HFF-Myc (cell line): Measurements from ENCODE around the gene TMC7.

ENCODE experiments used
- DNase-seq: peaks from one replicate; pipeline ENCODE4 v3.0.0-alpha.2; 2011; ENCODE audit warnings: low read depth; ENCODE audit errors: extremely low read depth
- H3K4me3 ChIP-seq: replicated peaks from 2 replicates; pipeline ENCODE4 v1.5.1; 2011; ENCODE audit warnings: low read depth, mild to moderate bottlenecking, control low read depth, low read length
- TF ChIP-seq, protein P1 (sequence below): IDR thresholded peaks from 2 replicates; pipeline ENCODE4 v1.5.1; 2012; ENCODE audit warnings: mild to moderate bottlenecking, low read depth, low read length, control low read depth; ENCODE audit errors: missing control alignments

The TMC7 gene

DNA sequence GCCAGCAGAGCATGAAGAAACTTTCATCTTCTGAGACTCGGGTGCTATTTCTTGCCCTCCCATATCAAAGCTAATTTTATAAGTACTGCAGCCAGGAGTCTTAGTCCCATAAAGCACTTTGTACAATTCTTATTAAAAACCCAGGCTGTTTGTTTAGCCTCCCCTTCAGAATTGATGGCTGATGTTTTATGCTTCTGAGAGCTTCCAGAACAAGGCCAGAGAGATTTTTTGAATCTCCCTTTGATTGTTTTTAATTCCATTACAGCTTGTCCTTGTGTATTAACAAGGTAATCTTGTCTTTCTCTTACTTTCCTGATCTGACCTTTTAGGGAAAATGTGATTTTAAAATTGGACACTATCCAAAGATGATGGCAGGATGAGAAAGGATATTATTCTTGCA, 99.9 kb downstream of the TMC7 start:
- H3K4me3 ChIP-seq: no peak overlapping the region
- TF ChIP-seq, protein P1, sequence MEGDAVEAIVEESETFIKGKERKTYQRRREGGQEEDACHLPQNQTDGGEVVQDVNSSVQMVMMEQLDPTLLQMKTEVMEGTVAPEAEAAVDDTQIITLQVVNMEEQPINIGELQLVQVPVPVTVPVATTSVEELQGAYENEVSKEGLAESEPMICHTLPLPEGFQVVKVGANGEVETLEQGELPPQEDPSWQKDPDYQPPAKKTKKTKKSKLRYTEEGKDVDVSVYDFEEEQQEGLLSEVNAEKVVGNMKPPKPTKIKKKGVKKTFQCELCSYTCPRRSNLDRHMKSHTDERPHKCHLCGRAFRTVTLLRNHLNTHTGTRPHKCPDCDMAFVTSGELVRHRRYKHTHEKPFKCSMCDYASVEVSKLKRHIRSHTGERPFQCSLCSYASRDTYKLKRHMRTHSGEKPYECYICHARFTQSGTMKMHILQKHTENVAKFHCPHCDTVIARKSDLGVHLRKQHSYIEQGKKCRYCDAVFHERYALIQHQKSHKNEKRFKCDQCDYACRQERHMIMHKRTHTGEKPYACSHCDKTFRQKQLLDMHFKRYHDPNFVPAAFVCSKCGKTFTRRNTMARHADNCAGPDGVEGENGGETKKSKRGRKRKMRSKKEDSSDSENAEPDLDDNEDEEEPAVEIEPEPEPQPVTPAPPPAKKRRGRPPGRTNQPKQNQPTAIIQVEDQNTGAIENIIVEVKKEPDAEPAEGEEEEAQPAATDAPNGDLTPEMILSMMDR: no peak
- no peak for DNase-seq

DNA sequence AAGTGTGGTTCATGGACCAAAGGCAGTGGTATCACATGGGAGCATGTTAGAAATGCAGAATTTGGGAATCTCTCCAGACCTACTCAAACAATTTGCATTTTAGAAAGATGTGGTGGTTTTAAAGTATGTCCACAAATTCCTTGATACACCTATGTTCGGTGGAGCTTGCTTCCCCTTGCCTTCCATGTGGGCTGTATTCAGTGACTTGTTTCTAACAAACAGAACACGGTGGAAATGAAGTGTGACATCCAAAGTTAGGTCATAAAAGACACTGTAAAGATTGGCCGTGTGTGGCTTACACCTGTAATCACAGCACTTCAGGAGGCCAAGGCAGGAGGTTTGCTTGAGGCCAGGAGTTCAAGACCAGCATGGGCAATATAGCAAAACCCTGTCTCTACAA, 100.4 kb downstream of the TMC7 start:
- no peak overlapping the region for H3K4me3 ChIP-seq
- DNase-seq: no peak
- TF ChIP-seq, protein P1: no peak

DNA sequence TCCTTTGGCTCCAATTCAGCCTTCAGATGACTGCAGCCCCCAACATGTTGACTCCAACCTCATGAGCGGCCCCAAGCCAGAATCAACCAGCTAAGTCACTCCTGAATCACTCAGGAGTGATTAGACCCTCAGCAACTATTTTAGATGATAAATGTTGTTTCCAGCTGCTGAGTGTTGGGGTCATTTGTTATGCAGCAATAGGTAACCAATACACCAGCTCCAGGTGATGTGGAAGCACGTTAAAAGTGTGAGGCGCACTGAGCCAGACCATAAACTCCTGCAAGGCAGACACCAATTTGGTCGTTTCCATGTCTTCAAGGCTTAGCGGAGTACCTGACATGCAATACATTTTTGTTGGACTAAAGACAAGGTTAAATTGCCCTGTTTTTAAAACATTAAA, 101.1 kb downstream of the TMC7 start:
- no peak overlapping the region for H3K4me3 ChIP-seq
- TF ChIP-seq, protein P1: no peak
- no peak for DNase-seq

DNA sequence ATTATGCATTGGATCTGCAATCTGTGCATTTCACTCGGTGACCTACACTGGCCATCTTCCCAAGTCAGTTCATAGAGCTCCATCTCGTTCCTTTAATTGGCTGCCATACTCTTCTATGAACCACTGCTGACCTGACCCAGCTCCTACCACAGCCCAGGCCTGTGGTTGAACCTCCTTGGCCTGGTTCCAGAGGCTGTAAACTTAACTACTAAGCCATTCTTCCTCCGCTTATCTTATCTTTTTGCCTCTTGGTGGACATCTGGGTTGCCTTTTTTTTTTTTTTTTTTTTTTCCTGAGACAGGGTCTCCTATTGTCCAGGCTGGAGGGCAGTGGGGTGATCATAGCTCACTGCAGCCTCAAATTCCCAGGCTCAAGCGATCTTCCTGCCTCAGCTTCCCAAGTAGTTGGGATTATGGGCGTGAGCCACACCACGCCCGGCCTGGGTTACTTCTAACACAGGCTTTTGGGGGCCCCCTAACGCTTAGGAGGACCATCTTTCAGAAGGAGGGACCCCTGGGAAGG, 102.0 kb downstream of the TMC7 start:
- H3K4me3 ChIP-seq: peak overlapping the region; percentile 32
- DNase-seq: no peak
- TF ChIP-seq, protein P1: no peak

DNA sequence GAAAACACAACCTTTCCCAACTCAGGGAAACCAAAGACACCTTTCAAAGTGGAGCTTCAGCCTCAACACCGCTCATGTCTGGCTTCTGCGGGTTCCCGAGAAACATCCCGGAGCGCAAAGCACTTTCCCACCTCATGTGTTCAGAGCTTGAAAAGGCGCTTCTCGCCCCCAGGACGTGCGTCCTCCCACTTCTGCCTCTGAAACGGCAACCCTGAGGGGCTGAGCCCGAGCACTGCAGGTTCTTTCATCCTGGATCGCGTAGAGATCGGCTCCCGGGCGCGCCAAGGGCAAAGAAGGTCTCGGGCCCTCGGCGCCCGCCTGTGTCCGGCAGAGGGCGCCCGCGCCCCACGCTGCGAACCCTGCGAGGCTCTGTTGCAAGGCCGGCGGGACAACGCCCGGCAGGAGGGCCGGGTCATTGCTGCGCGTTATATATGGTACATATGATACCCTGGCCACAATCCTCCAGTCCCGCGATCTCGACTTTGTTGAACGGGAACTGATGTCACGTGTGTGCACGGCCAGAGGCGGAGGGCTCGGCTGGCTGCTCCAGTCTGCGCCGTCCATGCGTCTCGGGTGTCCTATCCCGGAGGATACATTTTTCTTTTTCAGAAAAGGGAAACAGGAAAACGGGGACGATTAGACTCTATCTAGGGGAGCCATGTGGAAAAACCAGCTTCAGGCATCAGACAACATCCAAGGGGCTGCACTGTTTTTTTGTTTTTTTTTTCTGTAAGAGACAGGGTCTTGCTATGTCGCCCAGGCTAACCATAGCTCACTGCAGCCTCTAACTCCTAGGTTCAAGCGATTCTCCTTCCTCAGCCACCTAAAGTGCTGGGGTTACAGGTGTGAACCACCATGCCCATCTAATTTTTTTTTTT, 102.8 kb downstream of the TMC7 start:
- TF ChIP-seq, protein P1: peak; percentile 99
- peak; percentile 87 for DNase-seq
- H3K4me3 ChIP-seq: peak overlapping the region; percentile 32

DNA sequence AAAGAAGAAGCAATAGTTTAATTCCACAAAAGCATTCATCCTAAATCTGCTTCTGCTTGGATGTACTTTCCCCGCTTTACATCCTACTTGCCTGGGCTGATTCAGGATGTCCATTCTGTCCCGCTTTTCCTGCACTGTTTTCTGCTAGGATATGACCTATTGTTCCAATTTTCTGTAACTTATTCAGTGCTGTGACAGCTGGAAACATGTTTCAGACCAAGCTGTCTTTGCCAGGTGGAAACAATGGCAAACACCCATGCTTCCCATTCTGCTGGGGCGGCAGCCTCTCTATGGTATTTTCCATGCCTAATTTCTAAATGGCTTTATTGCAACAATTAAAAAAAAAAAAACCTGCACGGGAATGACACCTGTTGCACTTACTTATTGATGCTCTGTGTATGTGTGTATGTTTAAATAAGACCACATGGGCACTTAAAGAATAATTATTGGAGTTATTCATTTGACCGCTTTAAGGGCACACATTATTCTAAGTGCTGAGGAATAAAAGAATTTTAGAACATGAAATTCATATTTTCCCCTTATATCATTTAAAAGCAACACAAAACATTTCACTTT, 104.7 kb downstream of the TMC7 start:
- no peak for DNase-seq
- no peak overlapping the region for H3K4me3 ChIP-seq
- TF ChIP-seq, protein P1: no peak
